ENCODE data around the gene BRCA1.

DNA sequence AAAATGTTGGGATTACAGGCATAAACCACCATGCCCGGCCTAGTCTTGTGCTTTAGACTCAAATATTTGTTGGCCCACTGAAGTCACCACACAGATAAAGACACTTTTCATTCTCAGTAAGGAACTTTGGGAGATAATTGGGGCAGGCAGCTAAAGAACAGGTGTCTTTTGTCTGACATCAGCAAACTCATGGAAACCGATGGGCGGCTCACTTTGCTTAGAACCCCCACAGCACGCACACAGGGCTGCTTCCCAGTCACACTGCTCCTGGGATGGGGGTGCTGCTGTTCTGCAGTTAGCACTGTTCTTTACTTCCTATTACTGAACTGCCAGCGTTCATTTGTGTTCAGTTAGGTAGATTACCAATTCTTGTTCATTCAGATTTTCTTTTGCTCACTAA lies 18.0 kb upstream of the BRCA1 start:
- TF ChIP-seq, protein P1, sequence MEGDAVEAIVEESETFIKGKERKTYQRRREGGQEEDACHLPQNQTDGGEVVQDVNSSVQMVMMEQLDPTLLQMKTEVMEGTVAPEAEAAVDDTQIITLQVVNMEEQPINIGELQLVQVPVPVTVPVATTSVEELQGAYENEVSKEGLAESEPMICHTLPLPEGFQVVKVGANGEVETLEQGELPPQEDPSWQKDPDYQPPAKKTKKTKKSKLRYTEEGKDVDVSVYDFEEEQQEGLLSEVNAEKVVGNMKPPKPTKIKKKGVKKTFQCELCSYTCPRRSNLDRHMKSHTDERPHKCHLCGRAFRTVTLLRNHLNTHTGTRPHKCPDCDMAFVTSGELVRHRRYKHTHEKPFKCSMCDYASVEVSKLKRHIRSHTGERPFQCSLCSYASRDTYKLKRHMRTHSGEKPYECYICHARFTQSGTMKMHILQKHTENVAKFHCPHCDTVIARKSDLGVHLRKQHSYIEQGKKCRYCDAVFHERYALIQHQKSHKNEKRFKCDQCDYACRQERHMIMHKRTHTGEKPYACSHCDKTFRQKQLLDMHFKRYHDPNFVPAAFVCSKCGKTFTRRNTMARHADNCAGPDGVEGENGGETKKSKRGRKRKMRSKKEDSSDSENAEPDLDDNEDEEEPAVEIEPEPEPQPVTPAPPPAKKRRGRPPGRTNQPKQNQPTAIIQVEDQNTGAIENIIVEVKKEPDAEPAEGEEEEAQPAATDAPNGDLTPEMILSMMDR (IDR thresholded peaks at IDR 0.05) = no peak
- TF ChIP-seq POLR2A (IDR thresholded peaks at IDR 0.05) = no peak
